IMR-90 (cell line): ENCODE data around the gene CAMTA1. TPM values are rescaled to one million over a fixed set of nuclear protein-coding genes. Genes with fewer than 3 reads are reported as not detected.

Source experiments
- ATAC-seq: fragments of 200-7000 bp; cut with Tn5 transposase; 2 replicates; pipeline ENCODE4 v1.9.1; 2020; ENCODE audit warnings: low read depth, mild to moderate bottlenecking, moderate library complexity
- BruUV-seq: library from RNA; stranded (reverse); fragments of 400-500 nt; replicated peaks from 2 replicates; lab custom pipeline; 2021; lab: Mats Ljungman, UMichigan
- CTCF ChIA-PET: fragments of 300-600 bp; formaldehyde crosslinking; extraction: SDS; loops from one replicate; lab custom pipeline; 2021; ENCODE audit warnings: antibody characterized with exemption; lab: Yijun Ruan, JAX
- POLR2A ChIA-PET: fragments of 300-600 bp; sonication (Branson Sonifier 250); formaldehyde crosslinking; loops from one replicate; lab custom pipeline; 2022; ENCODE audit warnings: antibody characterized with exemption; ENCODE audit not compliant: unreplicated experiment; lab: Charles Lee
- DNase-seq: peaks from one replicate; pipeline ENCODE4 v3.0.0; 2013
- H2AFZ ChIP-seq: replicated peaks from 2 replicates; pipeline ENCODE3; 2013; ENCODE audit warnings: low read length, mild to moderate bottlenecking; ENCODE audit not compliant: poor library complexity
- H2AK5ac ChIP-seq: 2 replicates; pipeline ENCODE4 v1.6.1; 2013; ENCODE audit warnings: low read depth, low read length, inconsistent platforms
- H2AK9ac ChIP-seq: replicated peaks from 2 replicates; pipeline ENCODE3; 2013; ENCODE audit warnings: mild to moderate bottlenecking, low read depth, low read length, moderate library complexity; ENCODE audit not compliant: poor library complexity
- H2BK120ac ChIP-seq: 2 replicates; pipeline ENCODE4 v1.6.1; 2013; ENCODE audit warnings: low read depth, low read length, inconsistent platforms
- H2BK15ac ChIP-seq: 3 replicates; pipeline ENCODE4 v1.6.1; 2013; ENCODE audit warnings: low read depth, low read length, inconsistent platforms
- H2BK20ac ChIP-seq: 2 replicates; pipeline ENCODE4 v1.6.1; 2013; ENCODE audit warnings: low read depth, mild to moderate bottlenecking, inconsistent platforms, low read length, moderate library complexity
- H2BK5ac ChIP-seq: 2 replicates; pipeline ENCODE4 v1.6.1; 2013; ENCODE audit warnings: mild to moderate bottlenecking, low read depth, low read length, inconsistent platforms; ENCODE audit not compliant: poor library complexity, severe bottlenecking
- H3K14ac ChIP-seq: replicated peaks from 2 replicates; pipeline ENCODE4 v1.6.1; 2013; ENCODE audit warnings: low read depth, low read length, inconsistent platforms
- H3K18ac ChIP-seq: 2 replicates; pipeline ENCODE4 v1.6.1; 2013; ENCODE audit warnings: low read depth, low read length, control low read depth
- H3K23ac ChIP-seq: 2 replicates; pipeline ENCODE4 v1.6.1; 2013; ENCODE audit warnings: low read depth, low read length, inconsistent platforms
- H3K27ac ChIP-seq: 2 replicates; pipeline ENCODE4 v1.5.1; 2013; ENCODE audit warnings: mild to moderate bottlenecking, control low read depth, low read length; ENCODE audit not compliant: insufficient read depth
- H3K27me3 ChIP-seq: 2 replicates; pipeline ENCODE4 v1.6.1; 2013; ENCODE audit warnings: low read length; ENCODE audit not compliant: control insufficient read depth, insufficient read depth
- H3K36me3 ChIP-seq: 2 replicates; pipeline ENCODE4 v1.6.1; 2013; ENCODE audit warnings: low read length, mixed read lengths; ENCODE audit not compliant: control insufficient read depth, insufficient read depth
- H3K4ac ChIP-seq: 2 replicates; pipeline ENCODE4 v1.6.1; 2013; ENCODE audit warnings: low read depth, low read length, inconsistent platforms
- H3K4me1 ChIP-seq: 2 replicates; pipeline ENCODE4 v1.6.1; 2013; ENCODE audit warnings: low read length, mixed read lengths; ENCODE audit not compliant: control insufficient read depth, insufficient read depth
- H3K4me2 ChIP-seq: 2 replicates; pipeline ENCODE4 v1.6.1; 2013; ENCODE audit warnings: low read depth, mild to moderate bottlenecking, control low read depth, low read length, moderate library complexity
- H3K4me3 ChIP-seq: 2 replicates; pipeline ENCODE4 v1.5.1; 2013; ENCODE audit warnings: low read depth, mild to moderate bottlenecking, control low read depth, low read length, moderate library complexity; ENCODE audit not compliant: insufficient read depth
- H3K56ac ChIP-seq: 2 replicates; pipeline ENCODE4 v1.6.1; 2013; ENCODE audit warnings: low read length, inconsistent platforms; ENCODE audit not compliant: insufficient read depth; ENCODE audit errors: extremely low read depth
- H3K79me1 ChIP-seq, 2 experiments: 2 replicates each; pipeline ENCODE4 v1.6.1; 2013; ENCODE audit warnings: low read length in 2 of 2, inconsistent platforms in 1 of 2, low read depth in 1 of 2
- H3K9ac ChIP-seq: 2 replicates; pipeline ENCODE4 v1.6.1; 2013; ENCODE audit warnings: low read depth, low read length, control low read depth
- H3K9me1 ChIP-seq: 2 replicates; pipeline ENCODE4 v1.6.1; 2013; ENCODE audit warnings: low read length, inconsistent platforms; ENCODE audit not compliant: insufficient read depth
- H3K9me3 ChIP-seq: 2 replicates; pipeline ENCODE4 v1.6.1; 2013; ENCODE audit warnings: low read length; ENCODE audit not compliant: control insufficient read depth, insufficient read depth
- H4K20me1 ChIP-seq: 2 replicates; pipeline ENCODE4 v1.6.1; 2013; ENCODE audit warnings: low read length, inconsistent platforms; ENCODE audit not compliant: insufficient read depth
- H4K5ac ChIP-seq: 2 replicates; pipeline ENCODE4 v1.6.1; 2013; ENCODE audit warnings: mild to moderate bottlenecking, low read depth, low read length, control low read depth
- H4K8ac ChIP-seq, 2 experiments: 2 replicates each; pipeline ENCODE4 v1.6.1; 2013; ENCODE audit warnings: low read depth in 2 of 2, low read length in 2 of 2, control low read depth in 1 of 2, inconsistent platforms in 1 of 2
- H4K91ac ChIP-seq: 2 replicates; pipeline ENCODE4 v1.6.1; 2013; ENCODE audit warnings: low read depth, low read length, inconsistent platforms; ENCODE audit not compliant: insufficient read depth
- BHLHE40 ChIP-seq: fragments of 150-350 bp; IDR thresholded peaks from 2 replicates; pipeline ENCODE4 v1.6.1; 2016; ENCODE audit warnings: mild to moderate bottlenecking, low read depth, low read length
- CEBPB ChIP-seq: IDR thresholded peaks from 2 replicates; pipeline ENCODE4 v1.6.1; 2012; ENCODE audit warnings: low read depth, low read length, improper control_type of control experiment
- CHD1 ChIP-seq: IDR thresholded peaks from 2 replicates; pipeline ENCODE4 v1.6.1; 2012; ENCODE audit warnings: low read depth, low read length, improper control_type of control experiment
- NFE2L2 ChIP-seq: fragments of 150-350 bp; IDR thresholded peaks from 2 replicates; pipeline ENCODE4 v1.6.1; 2016; ENCODE audit warnings: low read depth, mild to moderate bottlenecking, low read length
- POLR2A ChIP-seq: IDR thresholded peaks from 2 replicates; pipeline ENCODE4 v1.6.1; 2012; ENCODE audit warnings: mild to moderate bottlenecking, low read depth, low read length
- RCOR1 ChIP-seq: IDR thresholded peaks from 2 replicates; pipeline ENCODE4 v1.6.1; 2012; ENCODE audit warnings: mild to moderate bottlenecking, low read length, improper control_type of control experiment; ENCODE audit not compliant: insufficient replicate concordance
- WGBS, 2 experiments: methylation state at CpG; one replicate each; pipeline versions ENCODE4 v1.1.5 to v1.1.7; 2013; ENCODE audit warnings: missing lambda C conversion rate in 2 of 2; ENCODE audit not compliant: insufficient read length in 1 of 2; ENCODE audit errors: extremely low coverage in 2 of 2; 5-methylcytosine and 5-hydroxymethylcytosine counted together
- dilution Hi-C: fragments of 300-500 bp; cut with HindIII; formaldehyde crosslinking; loops from one replicate; pipeline ENCODE4 v1.14.3; 2018; ENCODE audit warnings: low sequenced_read_pairs; ENCODE audit not compliant: unreplicated experiment
- in situ Hi-C: fragments of 300-500 bp; cut with MboI; formaldehyde crosslinking; loops from 3 replicates; pipeline ENCODE4 v1.14.3; 2019; ENCODE audit warnings: low sequenced_read_pairs, inconsistent platforms, mixed read lengths
- intact Hi-C: fragments of 100-400 bp; cut with micrococcal nuclease; formaldehyde crosslinking; loops from 2 replicates; pipeline ENCODE4 v1.10.0; 2022
- polyA plus RNA-seq, 3 experiments: library from polyadenylated mRNA; depleted of rRNA; stranded (reverse); fragments of >200 nt; gene quantifications; 2 replicates each; pipeline ENCODE4 v1.2.3, GENCODE V29; 2012; ENCODE audit warnings: low replicate concordance in 1 of 3
- total RNA-seq: library from RNA; depleted of rRNA; stranded (reverse); fragments of >200 nt; gene quantifications from 2 replicates; pipeline ENCODE4 v1.2.3, GENCODE V29; 2012
- TF ChIP-seq, protein P1 (sequence below): conservative IDR thresholded peaks from 2 replicates; pipeline ENCODE4 v1.5.1; 2012; ENCODE audit warnings: mild to moderate bottlenecking, low read depth, low read length, improper control_type of control experiment

CAMTA1 gene
- total and polyA plus RNA-seq, 2 of the 4 experiments (the other 2 are of a cell fraction): 35.5 to 74.3 TPM

DNA sequence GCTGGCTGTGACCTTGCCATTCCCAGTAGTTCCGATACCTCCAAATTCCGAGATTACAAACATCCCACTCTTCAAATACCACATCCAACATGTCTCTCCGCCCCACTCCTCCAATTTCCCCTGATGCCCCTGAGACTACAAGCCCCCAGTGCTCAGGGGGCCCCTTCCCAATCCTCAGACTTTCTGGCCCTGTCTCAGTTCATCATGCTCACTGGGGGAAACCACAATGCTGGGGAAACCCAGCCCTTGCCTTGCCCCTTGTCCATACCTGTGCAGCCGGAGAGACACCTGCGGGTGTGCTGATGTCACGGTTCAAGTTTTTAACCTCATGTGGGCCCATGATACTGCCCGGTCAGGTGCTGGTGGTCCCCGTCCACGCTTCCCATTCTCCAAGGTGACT lies 226.6 kb downstream of the CAMTA1 start:
- H2BK15ac ChIP-seq: no peak overlapping the region
- dilution Hi-C loops (no loop called here), in situ Hi-C loops (no loop called here), intact Hi-C loops (no loop called here)
- no peak overlapping the region for H3K18ac ChIP-seq
- no peak overlapping the region for H2AK9ac ChIP-seq
- no peaks in the 10 kb centered on the region for H3K79me1 ChIP-seq
- H3K27me3 ChIP-seq: peaks cover 22% of the 10 kb centered on the region
- no peak overlapping the region for H3K56ac ChIP-seq
- no peak overlapping the region for H3K27ac ChIP-seq
- no peak overlapping the region for H2BK20ac ChIP-seq
- no peak overlapping the region for H3K23ac ChIP-seq
- H4K5ac ChIP-seq: no peak overlapping the region
- no peak overlapping the region for H2AK5ac ChIP-seq
- no peak overlapping the region for H3K4me3 ChIP-seq
- H2BK5ac ChIP-seq: no peak overlapping the region
- H3K9me1 ChIP-seq: no peaks in the 10 kb centered on the region
- no peak overlapping the region for H2AFZ ChIP-seq
- H4K20me1 ChIP-seq: no peaks in the 10 kb centered on the region
- TF ChIP-seq BHLHE40 (no peak), POLR2A (no peak), CHD1 (no peak), CEBPB (no peak), NFE2L2 (no peak), RCOR1 (no peak)
- TF ChIP-seq, protein P1, sequence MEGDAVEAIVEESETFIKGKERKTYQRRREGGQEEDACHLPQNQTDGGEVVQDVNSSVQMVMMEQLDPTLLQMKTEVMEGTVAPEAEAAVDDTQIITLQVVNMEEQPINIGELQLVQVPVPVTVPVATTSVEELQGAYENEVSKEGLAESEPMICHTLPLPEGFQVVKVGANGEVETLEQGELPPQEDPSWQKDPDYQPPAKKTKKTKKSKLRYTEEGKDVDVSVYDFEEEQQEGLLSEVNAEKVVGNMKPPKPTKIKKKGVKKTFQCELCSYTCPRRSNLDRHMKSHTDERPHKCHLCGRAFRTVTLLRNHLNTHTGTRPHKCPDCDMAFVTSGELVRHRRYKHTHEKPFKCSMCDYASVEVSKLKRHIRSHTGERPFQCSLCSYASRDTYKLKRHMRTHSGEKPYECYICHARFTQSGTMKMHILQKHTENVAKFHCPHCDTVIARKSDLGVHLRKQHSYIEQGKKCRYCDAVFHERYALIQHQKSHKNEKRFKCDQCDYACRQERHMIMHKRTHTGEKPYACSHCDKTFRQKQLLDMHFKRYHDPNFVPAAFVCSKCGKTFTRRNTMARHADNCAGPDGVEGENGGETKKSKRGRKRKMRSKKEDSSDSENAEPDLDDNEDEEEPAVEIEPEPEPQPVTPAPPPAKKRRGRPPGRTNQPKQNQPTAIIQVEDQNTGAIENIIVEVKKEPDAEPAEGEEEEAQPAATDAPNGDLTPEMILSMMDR: no peak
- 89% methylated on average over 4 of the region's 9 CpGs; no CpG with 5 or more reads in 1 of the 2 experiments for WGBS, 2 experiments
- H3K4ac ChIP-seq: no peak overlapping the region
- no peak overlapping the region for H3K9ac ChIP-seq
- H3K36me3 ChIP-seq: no peaks in the 10 kb centered on the region
- H3K9me3 ChIP-seq: no peaks in the 10 kb centered on the region
- H4K8ac ChIP-seq: no peak overlapping the region
- H4K91ac ChIP-seq: no peak overlapping the region
- DNase-seq (no peak), ATAC-seq (no peak)
- H3K14ac ChIP-seq: no peak overlapping the region
- ChIA-PET POLR2A (no interaction called here), CTCF (no interaction called here)
- H3K4me1 ChIP-seq: no peaks in the 10 kb centered on the region
- no TSS peak for BruUV-seq
- no peak overlapping the region for H3K4me2 ChIP-seq
- H2BK120ac ChIP-seq: no peak overlapping the region
